HL-60 (cell line): ENCODE data around the gene RWDD1.

Experiments used
- GABPA ChIP-seq: IDR thresholded peaks from 2 replicates; pipeline ENCODE4 v1.6.1; 2012; ENCODE audit warnings: low read depth
- POLR2AphosphoS5 ChIP-seq: IDR thresholded peaks from 2 replicates; pipeline ENCODE4 v1.6.1; 2012; ENCODE audit warnings: low read depth
- SPI1 ChIP-seq: IDR thresholded peaks from 2 replicates; pipeline ENCODE4 v1.6.1; 2012; ENCODE audit warnings: low read depth, mild to moderate bottlenecking, borderline replicate concordance
- TF ChIP-seq, protein P1 (sequence below): IDR thresholded peaks from one replicate; pipeline ENCODE4 v1.5.1; 2011; ENCODE audit warnings: low read length, control low read depth, inconsistent platforms; ENCODE audit not compliant: insufficient read depth

DNA sequence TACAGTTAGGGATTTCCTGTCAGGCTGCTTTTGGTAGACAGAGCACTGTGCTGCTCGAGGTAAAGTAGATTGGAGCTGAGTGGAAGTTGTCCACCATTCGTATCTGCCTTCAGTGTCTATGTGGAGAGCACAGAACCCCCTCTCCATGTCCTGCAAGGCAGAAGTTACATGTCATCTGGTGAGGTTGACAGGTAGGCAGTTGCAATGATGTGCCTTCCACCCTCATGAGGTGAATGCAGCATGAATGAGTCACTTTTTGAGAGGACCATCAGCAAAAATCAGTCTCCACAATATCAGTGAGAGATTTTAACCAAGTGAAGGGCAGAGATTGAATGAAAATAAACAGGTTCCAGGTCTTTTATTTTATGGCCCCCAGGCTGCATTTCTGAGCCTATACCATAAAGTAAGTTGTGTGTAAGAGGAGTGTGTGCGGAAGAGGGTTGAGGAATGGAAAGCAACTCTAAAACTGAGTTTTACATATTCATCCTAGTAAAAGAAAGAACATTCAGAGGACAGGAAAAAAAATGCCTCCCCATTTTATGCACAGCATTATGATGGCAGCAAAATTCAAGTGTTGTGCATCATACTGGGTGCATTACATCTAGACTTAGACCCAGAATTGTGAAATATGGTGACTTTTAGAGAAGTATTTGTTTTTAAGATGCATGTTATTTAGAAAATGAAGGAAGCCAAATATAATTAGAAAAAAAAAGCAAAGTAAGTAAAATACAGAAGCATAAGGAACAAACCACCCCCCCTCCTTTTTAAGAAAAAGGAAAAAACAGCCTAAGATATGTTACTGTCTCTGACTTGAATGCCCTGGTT, 41.6 kb upstream of the RWDD1 start:
- TF ChIP-seq, protein P1, sequence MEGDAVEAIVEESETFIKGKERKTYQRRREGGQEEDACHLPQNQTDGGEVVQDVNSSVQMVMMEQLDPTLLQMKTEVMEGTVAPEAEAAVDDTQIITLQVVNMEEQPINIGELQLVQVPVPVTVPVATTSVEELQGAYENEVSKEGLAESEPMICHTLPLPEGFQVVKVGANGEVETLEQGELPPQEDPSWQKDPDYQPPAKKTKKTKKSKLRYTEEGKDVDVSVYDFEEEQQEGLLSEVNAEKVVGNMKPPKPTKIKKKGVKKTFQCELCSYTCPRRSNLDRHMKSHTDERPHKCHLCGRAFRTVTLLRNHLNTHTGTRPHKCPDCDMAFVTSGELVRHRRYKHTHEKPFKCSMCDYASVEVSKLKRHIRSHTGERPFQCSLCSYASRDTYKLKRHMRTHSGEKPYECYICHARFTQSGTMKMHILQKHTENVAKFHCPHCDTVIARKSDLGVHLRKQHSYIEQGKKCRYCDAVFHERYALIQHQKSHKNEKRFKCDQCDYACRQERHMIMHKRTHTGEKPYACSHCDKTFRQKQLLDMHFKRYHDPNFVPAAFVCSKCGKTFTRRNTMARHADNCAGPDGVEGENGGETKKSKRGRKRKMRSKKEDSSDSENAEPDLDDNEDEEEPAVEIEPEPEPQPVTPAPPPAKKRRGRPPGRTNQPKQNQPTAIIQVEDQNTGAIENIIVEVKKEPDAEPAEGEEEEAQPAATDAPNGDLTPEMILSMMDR, result no peak
- TF ChIP-seq SPI1 (no peak), POLR2AphosphoS5 (no peak), GABPA (no peak)
